GM12878 (cell line): ENCODE data around the gene MTHFS. TPM values are rescaled to one million over a fixed set of nuclear protein-coding genes. Genes with fewer than 3 reads are reported as not detected.

Experiments used
- ATAC-seq: fragments of 200-7000 bp; cut with Tn5 transposase; 3 replicates; pipeline ENCODE4 v1.9.1; 2020; ENCODE audit warnings: mild to moderate bottlenecking, moderate library complexity
- BruUV-seq: library from RNA; stranded (reverse); fragments of 400-500 nt; replicated peaks from 2 replicates; lab custom pipeline; 2021; lab: Mats Ljungman, UMichigan
- CTCF ChIA-PET: fragments of 300-600 bp; sonication (Branson Sonifier 250); formaldehyde crosslinking; extraction: SDS; loops from one replicate; lab custom pipeline; 2021; ENCODE audit warnings: inconsistent platforms; lab: Yijun Ruan, JAX
- POLR2A ChIA-PET: fragments of 350-600 bp; formaldehyde crosslinking; extraction: SDS; loops from one replicate; lab custom pipeline; 2021; ENCODE audit warnings: inconsistent platforms; lab: Charles Lee
- RAD21 ChIA-PET: fragments of 300-600 bp; sonication (Branson Sonifier 250); formaldehyde crosslinking; loops from one replicate; lab custom pipeline; 2023; ENCODE audit warnings: antibody characterized with exemption; ENCODE audit not compliant: unreplicated experiment; lab: Charles Lee
- SMC1A ChIA-PET: fragments of 300-600 bp; sonication (Branson Sonifier 250); formaldehyde crosslinking; loops from one replicate; lab custom pipeline; 2023; ENCODE audit not compliant: unreplicated experiment, uncharacterized antibody; lab: Charles Lee
- DNase-seq: peaks from one replicate; pipeline ENCODE4 v3.0.0-alpha.2; 2011; ENCODE audit warnings: low read depth, low spot score
- FAIRE-seq: peaks from 3 replicates; lab custom pipeline; 2011; peaks lifted over from hg19 to GRCh38; lab: Jason Lieb, UNC
- H2AFZ ChIP-seq: 2 replicates; pipeline ENCODE4 v1.6.0; 2011; ENCODE audit warnings: low read depth, low read length, control low read depth; ENCODE audit not compliant: control insufficient read depth
- H3K27ac ChIP-seq: 2 replicates; pipeline ENCODE4 v1.5.1; 2011; ENCODE audit warnings: control low read depth; ENCODE audit not compliant: control insufficient read depth, insufficient read depth
- H3K27me3 ChIP-seq, 2 experiments: replicated peaks in 1 of 2; 2 replicates each; pipeline versions ENCODE4 v1.6.0 to v1.6.1; 2011; ENCODE audit warnings: low read length in 1 of 2; ENCODE audit not compliant: control insufficient read depth in 2 of 2, insufficient read depth in 2 of 2
- H3K36me3 ChIP-seq, 2 experiments: 2 replicates each; pipeline ENCODE4 v1.5.1; 2011; ENCODE audit warnings: low read length in 1 of 2; ENCODE audit not compliant: control insufficient read depth in 2 of 2, insufficient read depth in 2 of 2
- H3K4me1 ChIP-seq: 2 replicates; pipeline ENCODE4 v1.6.1; 2011; ENCODE audit warnings: mild to moderate bottlenecking, low read length, moderate library complexity, mixed read lengths; ENCODE audit not compliant: control insufficient read depth, insufficient read depth
- H3K4me2 ChIP-seq: 2 replicates; pipeline ENCODE4 v1.6.0; 2011; ENCODE audit warnings: control low read depth; ENCODE audit not compliant: control insufficient read depth, insufficient read depth
- H3K4me3 ChIP-seq: fragments of 200-600 bp; sonication (generic); 2 replicates; pipeline ENCODE4 v1.5.1; 2016
- H3K79me2 ChIP-seq: 2 replicates; pipeline ENCODE4 v1.6.0; 2011; ENCODE audit warnings: low read length; ENCODE audit not compliant: control insufficient read depth, insufficient read depth
- H3K9ac ChIP-seq: 2 replicates; pipeline ENCODE4 v1.8.0; 2011; ENCODE audit warnings: low read length, control low read depth, mixed read lengths; ENCODE audit not compliant: control insufficient read depth, insufficient read depth
- H3K9me3 ChIP-seq: replicated peaks from 3 replicates; pipeline ENCODE4 v1.5.1; 2011; ENCODE audit warnings: mild to moderate bottlenecking, low read length; ENCODE audit not compliant: control insufficient read depth, insufficient read depth
- H4K20me1 ChIP-seq: 2 replicates; pipeline ENCODE4 v1.6.0; 2011; ENCODE audit not compliant: control insufficient read depth, insufficient read depth
- ASH2L ChIP-seq: fragments of 300-600, 200-600 bp; sonication (generic); IDR thresholded peaks from 2 replicates; pipeline ENCODE4 v1.6.1; 2017; ENCODE audit warnings: low read depth, mild to moderate bottlenecking, borderline replicate concordance
- EGR1 ChIP-seq, 2 experiments: IDR thresholded peaks; 1 replicate in 1 of 2; 2 replicates in 1 of 2; pipeline ENCODE4 v1.6.1; 2011 to 2012; ENCODE audit warnings: low read depth in 2 of 2, low read length in 2 of 2, borderline replicate concordance in 1 of 2, mild to moderate bottlenecking in 1 of 2, moderate library complexity in 1 of 2
- HCFC1 ChIP-seq: fragments of 150-350 bp; IDR thresholded peaks from 2 replicates; pipeline ENCODE4 v1.6.1; 2014; ENCODE audit warnings: low read length
- IRF4 ChIP-seq: IDR thresholded peaks from 2 replicates; pipeline ENCODE4 v1.6.1; 2011; ENCODE audit warnings: low read depth, low read length
- MEF2A ChIP-seq: IDR thresholded peaks from 2 replicates; pipeline ENCODE4 v1.6.1; 2011; ENCODE audit warnings: low read depth, mild to moderate bottlenecking, low read length, moderate library complexity; ENCODE audit not compliant: insufficient read depth
- MTA3 ChIP-seq: IDR thresholded peaks from 2 replicates; pipeline ENCODE4 v1.6.1; 2012; ENCODE audit warnings: low read length, inconsistent platforms, borderline replicate concordance
- PAX5 ChIP-seq: IDR thresholded peaks from 2 replicates; pipeline ENCODE4 v1.6.1; 2011; ENCODE audit warnings: low read depth, low read length, borderline replicate concordance
- PML ChIP-seq: IDR thresholded peaks from 2 replicates; pipeline ENCODE4 v1.6.1; 2012; ENCODE audit warnings: low read length, inconsistent platforms
- RAD21 ChIP-seq: IDR thresholded peaks from 2 replicates; pipeline ENCODE4 v1.6.1; 2011; ENCODE audit warnings: mild to moderate bottlenecking, low read depth, low read length, moderate library complexity; ENCODE audit not compliant: insufficient read depth
- RAD51 ChIP-seq: fragments of 450-650 bp; IDR thresholded peaks from 2 replicates; pipeline ENCODE4 v1.6.1; 2016; ENCODE audit warnings: moderate library complexity, mild to moderate bottlenecking, inconsistent platforms
- TARDBP ChIP-seq: IDR thresholded peaks from 2 replicates; pipeline ENCODE4 v1.6.1; 2016; ENCODE audit warnings: borderline replicate concordance
- ZBED1 ChIP-seq: IDR thresholded peaks from 2 replicates; pipeline ENCODE4 v1.6.1; 2016; ENCODE audit warnings: borderline replicate concordance
- ZBTB11 ChIP-seq: fragments of 450-650 bp; formaldehyde crosslinking; IDR thresholded peaks from 2 replicates; pipeline ENCODE4 v1.5.0; 2022; ENCODE audit warnings: mild to moderate bottlenecking, missing genetic modification characterization
- WGBS: methylation state at CpG from one replicate; pipeline ENCODE4 v1.1.6; 2016; ENCODE audit warnings: low lambda C conversion rate; ENCODE audit not compliant: insufficient replicate concordance, insufficient coverage; ENCODE audit errors: missing lambda C conversion rate; 5-methylcytosine and 5-hydroxymethylcytosine counted together
- in situ Hi-C: fragments of 300-500 bp; cut with MboI; formaldehyde crosslinking; loops from 9 replicates; pipeline ENCODE4 v1.14.3; 2018; ENCODE audit warnings: mixed read lengths
- intact Hi-C: fragments of 100-400 bp; cut with micrococcal nuclease; formaldehyde crosslinking; loops from one replicate; pipeline ENCODE4 v1.14.2; 2022; ENCODE audit not compliant: unreplicated experiment
- polyA plus RNA-seq, 11 experiments: library from polyadenylated mRNA; depleted of rRNA in 4 of 11; unstranded in 6 of 11; stranded (reverse) in 5 of 11; fragments of >200 nt; fragmentation: Nextera tagmentation in 4 of 11; fragmentation: Illumina TruSeq in 1 of 11; extraction: Ambion mirVana in 4 of 11; extraction: Trizol in 1 of 11; gene quantifications; 1 replicate in 1 of 11; 2 replicates in 10 of 11; pipeline versions ENCODE4 v1.2.1 to v1.2.3, GENCODE V29; 2011 to 2016; ENCODE audit warnings: inconsistent platforms in 2 of 11, missing spikeins in 2 of 11, low read depth in 1 of 11
- total RNA-seq, 4 experiments: library from RNA; depleted of rRNA in 3 of 4; stranded (reverse); fragments of >200 nt in 3 of 4; fragmentation: Illumina TruSeq in 1 of 4; extraction: Trizol in 1 of 4; gene quantifications; 2 replicates each; pipeline versions ENCODE4 v1.2.1 to v1.2.3, GENCODE V29; 2013 to 2021

Gene MTHFS
- total and polyA plus RNA-seq, 10 of the 15 experiments (the other 5 are each of a cell fraction or from before 2014, with no cell fraction given) = 14.0 to 81.9 (median 31.8) TPM

GRCh38 chr15:79897380-79897678 is 515 bp upstream of the MTHFS start:
- Histone ChIP-seq H4K20me1 (no peaks in the 10 kb centered on the region), H3K4me3 (peak overlapping the region; percentile 66), H3K36me3 (no peaks in the 10 kb centered on the region), H3K4me2 (peak overlapping the region; percentile 96), H3K9me3 (no peaks in the 10 kb centered on the region; the same call in 2 of the 3 replicates), H3K9ac (peak overlapping the region; percentile 92), H3K79me2 (peaks cover 16% of the 10 kb centered on the region), H3K27ac (peak overlapping the region; percentile 85), H3K4me1 (peaks cover 21% of the 10 kb centered on the region), H3K27me3 (no peaks in the 10 kb centered on the region), H2AFZ (peak overlapping the region; percentile 91)
- no peak for ATAC-seq
- TF ChIP-seq ZBED1 (0 out of 2 replicates have a peak, but pooled peaks have one; percentile 14), MTA3 (0 out of 2 replicates have a peak, but pooled peaks have one; percentile 29), EGR1 (IDR thresholded peaks at IDR 0.05; ENCODE audit: borderline replicate concordance in 1 of 2, low read depth in 2 of 2, low read length in 2 of 2) (no peak)
- POLR2A ChIA-PET = interaction anchor here (0.8 to 2.8 kb wide), 8 partner anchors 11 to 95 kb away, joined by 3 to 17 read pairs (median 6); no protein-coding TSS in a partner anchor
- DNase-seq = no peak
- RAD21 ChIA-PET = interaction anchor here (1.0 to 5.7 kb wide), 9 partner anchors 13 to 163 kb away, joined by 3 to 45 read pairs (median 7); partner anchors contain the start of gene BCL2A1
- CTCF ChIA-PET = interaction anchor here (0.9 to 6.5 kb wide), 9 partner anchors 20 to 276 kb away, joined by 3 to 51 read pairs (median 4); partner anchors contain the start of gene BCL2A1
- no peak for FAIRE-seq
- BruUV-seq = no TSS peak
- intact Hi-C loops = loop anchor here (2.0 to 10.0 kb wide), 4 partner anchors 25 to 277 kb away; partner anchors contain the start of gene BCL2A1
- in situ Hi-C loops = no loop called here
- SMC1A ChIA-PET = interaction anchor here (1.0 to 6.7 kb wide), 18 partner anchors 13 to 275 kb away, joined by 3 to 58 read pairs (median 6); partner anchors contain the start of gene BCL2A1
- 3% methylated on average over 8 of the region's 8 CpGs for WGBS

- no peak for FAIRE-seq
- no peak for TF ChIP-seq RAD21
- TF ChIP-seq RAD51 = no peak
- no peak for TF ChIP-seq PML
- no peak for TF ChIP-seq MEF2A
- no peak for TF ChIP-seq HCFC1
- no peak for TF ChIP-seq ZBTB11
- TF ChIP-seq ASH2L = no peak
- TF ChIP-seq TARDBP = no peak
- no peak for TF ChIP-seq PAX5
- 0 out of 2 replicates have a peak, but pooled peaks have one; percentile 5 for TF ChIP-seq IRF4
These were observed 632 bp downstream of the MTHFS start for GRCh38 chr15:79896131-79896633.

More at GRCh38 chr15:79896131-79896633, 632 bp downstream of the MTHFS start:
- Histone ChIP-seq H2AFZ (peak overlapping the region; percentile 91), H3K27ac (peak overlapping the region; percentile 85), H3K4me3 (peak overlapping the region; percentile 66), H3K27me3 (no peaks in the 10 kb centered on the region), H4K20me1 (no peaks in the 10 kb centered on the region), H3K36me3 (no peaks in the 10 kb centered on the region), H3K4me1 (peaks cover 11% of the 10 kb centered on the region), H3K9me3 (no peaks in the 10 kb centered on the region; the same call in 2 of the 3 replicates), H3K79me2 (peaks cover 16% of the 10 kb centered on the region), H3K9ac (peak overlapping the region; percentile 92), H3K4me2 (peak overlapping the region; percentile 96)
- intact Hi-C loops = loop anchor here (1.0 to 10.0 kb wide), 5 partner anchors 27 to 279 kb away; partner anchors contain the start of gene BCL2A1
- TSS peak; percentile 81 for BruUV-seq
- ChIA-PET CTCF (interaction anchor here (0.6 to 6.5 kb wide), 15 partner anchors 9 to 111 kb away, joined by 3 to 51 read pairs (median 4); no protein-coding TSS in a partner anchor), SMC1A (interaction anchor here (0.7 to 6.7 kb wide), 16 partner anchors 9 to 122 kb away, joined by 3 to 58 read pairs (median 6); partner anchors contain the start of gene BCL2A1), POLR2A (interaction anchor here (0.7 to 1.0 kb wide), 4 partner anchors 27 to 84 kb away, joined by 4 to 5 read pairs (median 4); no protein-coding TSS in a partner anchor), RAD21 (interaction anchor here (1.3 to 5.7 kb wide), 7 partner anchors 27 to 163 kb away, joined by 4 to 45 read pairs (median 5); partner anchors contain the start of genes BCL2A1 and ZFAND6)
- peak; percentile 40 for DNase-seq
- in situ Hi-C loops = no loop called here
- 6% methylated on average over 10 of the region's 10 CpGs for WGBS
- ATAC-seq = peak; percentile 54
